ENCODE data around the gene BPGM.

GRCh38 chr7:134705716-134706115, 59.1 kb downstream of the BPGM start:
- TF ChIP-seq CTCF (IDR thresholded peaks at IDR 0.05; ENCODE audit: borderline replicate concordance, extremely low read depth, low read length, poor library complexity, severe bottlenecking) (no peak), EZH2 (IDR thresholded peaks at IDR 0.05; ENCODE audit: borderline replicate concordance, low read depth, low read length, severe bottlenecking) (no peak)
